Kidney glomerular epithelial cell (primary cell): ENCODE data around the gene PHF2.

ENCODE experiments used
- DNase-seq: peaks from one replicate; lab custom pipeline; 2025; lab: John Stamatoyannopoulos, UW

Gene PHF2

GRCh38 chr9:93701494-93702218 lies 125.3 kb downstream of the PHF2 start:
- no peak for DNase-seq

GRCh38 chr9:93702261-93702660 lies 125.9 kb downstream of the PHF2 start:
- no peak for DNase-seq

- DNase-seq = no peak
Observed at GRCh38 chr9:93708289-93708986, 132.1 kb downstream of the PHF2 start.

- no peak for DNase-seq
Observed at GRCh38 chr9:93708987-93709302, 132.6 kb downstream of the PHF2 start.

- DNase-seq = no peak
Observed at GRCh38 chr9:93709600-93710369, 133.4 kb downstream of the PHF2 start.

- no peak for DNase-seq
Observed at GRCh38 chr9:93710370-93710723, 134.0 kb downstream of the PHF2 start.

GRCh38 chr9:93711002-93711401 lies 134.6 kb downstream of the PHF2 start:
- no peak for DNase-seq

GRCh38 chr9:93712896-93713295 lies 136.5 kb downstream of the PHF2 start:
- DNase-seq = no peak

GRCh38 chr9:93713716-93714115 lies 137.3 kb downstream of the PHF2 start:
- DNase-seq = no peak

- no peak for DNase-seq
Observed at GRCh38 chr9:93721417-93721965, 145.1 kb downstream of the PHF2 start.

- no peak for DNase-seq
Observed at GRCh38 chr9:93724852-93725251, 148.5 kb downstream of the PHF2 start.

GRCh38 chr9:93725382-93725781 lies 149.0 kb downstream of the PHF2 start:
- DNase-seq = no peak

- DNase-seq = no peak
Observed at GRCh38 chr9:93726147-93726546, 149.8 kb downstream of the PHF2 start.
